ENCODE measurements around the gene TPPP3.
"Not testable (repeated sequence)": the region's sequence is repeated elsewhere in the genome, so short reads cannot be mapped to it uniquely, and the experiment has no call there.

Gene TPPP3

DNA sequence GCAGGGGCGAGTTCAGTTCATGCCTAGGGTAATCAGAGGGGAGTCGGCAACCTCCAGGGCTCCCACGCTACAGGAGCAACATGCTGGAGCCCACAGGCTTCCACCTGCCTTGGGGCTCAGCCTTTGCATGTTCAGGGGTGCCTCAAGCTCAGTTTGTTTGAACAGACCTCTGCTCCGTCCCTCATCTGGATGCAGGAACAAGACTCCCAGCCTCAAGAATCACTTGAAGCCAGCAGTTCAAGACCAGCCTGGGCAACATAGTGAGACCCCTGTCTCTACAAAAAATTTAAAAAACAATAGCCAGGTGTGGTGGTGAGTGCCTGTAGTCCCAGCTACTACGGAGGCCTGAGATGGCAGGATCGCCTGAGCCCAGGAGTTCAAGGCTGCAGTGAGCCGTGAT is 32.7 kb upstream of the TPPP3 start:
- DNase-seq (ENCODE audit: low read depth): no peak

GRCh38 chr16:67425580-67425979 is 32.3 kb upstream of the TPPP3 start:
- no peak for DNase-seq (ENCODE audit: low read depth)

DNA sequence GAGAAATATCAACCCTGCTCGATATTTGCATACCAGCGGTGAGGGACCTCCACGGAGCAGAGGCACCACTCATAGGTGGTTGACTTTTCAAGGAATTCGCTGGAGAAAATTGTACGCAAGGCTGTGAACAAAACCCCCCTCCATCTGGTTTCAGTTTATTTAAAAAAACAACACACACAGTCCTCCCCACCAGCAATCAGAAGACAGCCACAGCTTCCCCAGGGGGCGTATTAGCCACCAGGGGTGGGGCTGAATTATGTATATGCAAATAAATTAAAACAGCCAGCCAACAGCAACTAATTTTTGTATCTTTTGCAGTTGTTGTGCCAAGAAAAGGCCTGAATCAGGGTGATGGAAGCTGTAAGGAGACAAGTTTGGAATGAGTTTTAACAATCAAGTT is 31.8 kb upstream of the TPPP3 start:
- DNase-seq (ENCODE audit: low read depth): peak; percentile 54

DNA sequence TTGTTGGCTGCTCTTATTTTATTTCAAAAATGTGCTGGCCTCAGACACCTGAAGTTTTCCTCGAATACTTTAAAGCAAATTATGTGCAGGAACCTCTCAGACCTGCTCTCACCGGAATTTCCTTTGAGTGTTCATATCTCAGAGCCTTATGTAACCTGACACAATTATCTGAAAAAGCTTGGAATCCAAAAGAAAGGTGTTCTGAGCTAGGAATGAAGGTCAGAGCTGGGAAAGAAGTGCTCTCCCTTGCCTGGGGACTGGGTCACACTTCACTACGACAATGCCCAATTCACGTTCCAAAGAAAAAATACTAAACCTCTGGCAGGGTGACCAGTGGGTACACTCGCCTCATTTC is 30.9 kb upstream of the TPPP3 start:
- no peak for DNase-seq (ENCODE audit: low read depth)

- no peak for DNase-seq (ENCODE audit: low read depth)
These were observed 30.4 kb upstream of the TPPP3 start for GRCh38 chr16:67423611-67424260.

DNA sequence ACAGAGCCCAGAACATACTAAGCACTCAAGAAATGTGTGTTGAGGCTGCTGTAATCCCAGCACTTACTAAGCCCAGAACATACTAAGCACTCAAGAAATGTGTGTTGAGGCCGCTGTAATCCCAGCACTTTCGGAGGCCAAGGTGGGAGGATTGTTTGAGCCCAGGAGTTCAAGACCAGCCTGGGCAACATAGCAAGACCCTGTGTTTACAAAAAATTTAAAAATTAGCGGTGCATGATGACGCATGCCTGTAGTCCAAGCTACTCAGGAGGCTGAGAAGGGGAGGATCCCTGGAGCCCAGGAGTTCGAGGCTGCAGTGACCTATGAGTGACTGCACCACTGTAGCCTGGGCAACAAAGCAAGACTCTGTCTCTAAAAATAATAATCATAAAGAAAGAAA is 29.7 kb upstream of the TPPP3 start:
- DNase-seq (ENCODE audit: low read depth): no peak

- no peak for DNase-seq (ENCODE audit: low read depth)
These were observed 27.7 kb upstream of the TPPP3 start for GRCh38 chr16:67421030-67421429.

GRCh38 chr16:67419931-67420330 is 26.6 kb upstream of the TPPP3 start:
- no peak for DNase-seq (ENCODE audit: low read depth)

- peak; percentile 43 for DNase-seq (ENCODE audit: low read depth)
These were observed 26.2 kb upstream of the TPPP3 start for GRCh38 chr16:67419502-67419901.

GRCh38 chr16:67417333-67418061 is 24.2 kb upstream of the TPPP3 start:
- DNase-seq (ENCODE audit: low read depth): no peak

GRCh38 chr16:67415872-67416793 is 22.8 kb upstream of the TPPP3 start, which contains the start of gene ZDHHC1:
Gene ZDHHC1, minus strand, starts transcription at chr16:67416477. Its CDS starts 8,702 bp downstream, at chr16:67407775.
- peak; percentile 69 for DNase-seq (ENCODE audit: low read depth)

- DNase-seq (ENCODE audit: low read depth): not testable (repeated sequence)
These were observed 22.1 kb upstream of the TPPP3 start for GRCh38 chr16:67415421-67415820.

GRCh38 chr16:67413978-67414911 is 20.9 kb upstream of the TPPP3 start:
- no peak for DNase-seq (ENCODE audit: low read depth)

GRCh38 chr16:67412294-67412693 is 19.0 kb upstream of the TPPP3 start:
- DNase-seq (ENCODE audit: low read depth): no peak

GRCh38 chr16:67411339-67411738 is 18.0 kb upstream of the TPPP3 start:
- DNase-seq (ENCODE audit: low read depth): no peak

DNA sequence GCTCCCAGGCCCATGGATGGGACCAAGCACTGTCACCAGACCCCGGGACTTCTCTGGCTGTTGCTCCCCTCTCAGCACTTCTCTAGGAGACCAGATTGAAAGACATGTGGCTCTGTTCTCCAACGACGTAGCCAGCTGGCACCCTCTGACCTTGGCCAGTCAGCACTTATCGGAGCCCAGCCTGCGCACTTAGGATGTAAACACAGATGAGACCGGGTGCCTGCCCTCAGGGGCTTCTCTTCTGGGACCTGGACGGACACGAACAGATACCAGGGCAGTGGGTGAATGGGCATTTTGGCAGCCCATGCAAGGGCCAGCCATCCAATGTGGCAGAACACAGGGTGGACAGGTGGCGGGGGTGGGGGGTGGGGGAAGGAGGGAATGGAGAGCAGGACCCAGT is 16.3 kb upstream of the TPPP3 start:
- no peak for DNase-seq (ENCODE audit: low read depth)

DNA sequence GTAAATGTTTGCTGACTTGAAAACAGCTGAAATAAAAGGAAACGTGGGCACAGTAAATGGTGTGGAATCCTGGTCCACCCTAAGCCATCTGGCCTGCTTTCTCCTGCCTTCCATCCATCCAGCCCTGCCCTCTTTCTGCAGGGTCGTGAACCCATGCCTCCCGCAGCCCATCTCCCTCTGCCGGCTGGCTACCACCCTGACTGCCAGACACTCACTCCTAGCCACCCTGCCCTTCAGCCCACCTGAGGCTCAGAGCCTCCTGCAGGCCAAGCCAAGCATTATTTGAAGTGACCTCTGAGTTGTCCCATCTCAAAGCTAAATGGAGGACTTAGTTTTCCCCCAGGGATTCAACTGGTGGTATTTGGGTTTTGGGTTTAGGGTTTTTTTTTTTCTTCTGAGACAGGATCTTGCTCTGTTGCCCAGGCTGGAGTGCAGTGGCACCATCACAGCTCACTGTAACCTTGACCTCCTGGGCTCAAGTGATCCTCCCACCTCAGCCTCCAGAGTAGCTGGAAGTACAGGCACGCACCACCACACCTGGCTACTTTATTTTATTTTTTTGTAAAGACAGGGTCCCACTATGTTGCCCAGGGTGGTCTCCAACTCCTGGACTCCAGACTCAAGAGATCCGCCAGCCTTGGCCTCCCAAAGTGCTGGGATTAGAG is 14.6 kb upstream of the TPPP3 start:
- DNase-seq (ENCODE audit: low read depth): no peak

DNA sequence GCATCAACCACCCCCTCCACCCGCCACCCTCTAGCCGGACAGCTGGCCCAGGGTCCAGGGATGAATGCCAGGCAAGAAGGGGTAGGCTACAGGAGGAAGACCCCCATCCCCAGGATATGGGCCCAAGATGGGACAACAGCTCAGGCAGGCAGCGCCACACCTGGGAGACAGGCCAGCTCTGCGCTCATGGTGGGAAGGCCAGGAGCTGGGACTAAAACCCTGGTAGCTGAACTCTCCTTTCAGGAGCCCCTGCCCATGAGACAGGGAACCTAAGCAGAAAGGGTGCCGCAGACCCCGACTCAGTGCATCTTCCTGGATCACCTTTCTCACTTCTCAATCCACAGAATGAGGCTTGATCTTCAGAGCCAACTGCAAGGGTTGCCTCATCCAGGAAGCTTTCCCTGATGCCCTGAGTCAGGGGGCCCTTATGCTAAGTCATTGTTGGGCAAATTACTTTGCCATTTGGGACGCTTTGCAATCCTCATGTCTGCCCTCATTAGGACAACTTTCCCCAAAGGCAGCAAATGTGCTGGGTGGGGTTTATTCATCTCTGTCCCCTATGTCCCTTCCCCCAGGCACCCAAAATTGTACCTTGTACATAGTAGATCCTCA is 14.0 kb upstream of the TPPP3 start:
- DNase-seq (ENCODE audit: low read depth): peak; percentile 50

DNA sequence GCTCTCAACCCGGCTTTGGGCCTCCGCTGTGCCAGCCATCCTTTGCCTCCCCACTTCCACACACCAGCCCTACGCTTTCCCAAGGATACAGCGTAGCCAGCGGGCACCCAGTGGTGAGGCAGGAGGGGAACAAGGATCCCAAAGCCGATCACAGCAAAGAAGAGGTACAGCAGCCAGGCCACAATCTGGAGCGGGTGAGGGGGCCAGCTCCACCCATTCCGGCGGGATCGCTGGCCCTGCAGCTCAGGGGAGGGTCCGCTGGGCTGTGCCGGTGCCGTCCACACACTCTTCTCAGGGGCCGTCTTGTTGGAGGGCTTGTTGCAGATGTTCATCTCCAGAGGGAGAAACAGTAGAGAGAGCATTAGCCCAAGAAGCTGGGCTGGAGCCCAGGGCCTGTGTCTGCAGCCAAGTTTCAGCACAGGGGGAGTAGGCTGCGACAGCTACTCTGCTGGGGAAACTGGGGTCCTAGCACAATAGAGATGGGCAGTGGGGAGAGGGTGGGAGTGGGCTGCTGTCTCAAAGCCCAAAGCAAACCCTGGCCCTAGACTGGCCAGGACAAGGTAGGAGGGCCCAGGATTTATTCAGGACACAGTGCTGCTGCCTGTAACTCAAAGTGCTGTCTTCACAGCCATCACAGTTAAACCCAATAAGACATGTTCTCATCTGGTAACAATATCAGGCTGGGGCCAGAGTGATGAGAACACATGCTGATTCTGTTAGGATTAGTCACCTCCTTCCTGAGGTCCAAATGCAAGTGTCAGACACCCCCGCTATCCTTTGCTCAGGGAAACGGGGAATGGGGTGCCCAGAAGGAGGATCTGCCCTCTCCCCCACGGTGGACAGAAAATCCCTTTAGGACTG is 13.0 kb upstream of the TPPP3 start:
- DNase-seq (ENCODE audit: low read depth): peak; percentile 88

- DNase-seq (ENCODE audit: low read depth): no peak
These were observed 12.0 kb upstream of the TPPP3 start for GRCh38 chr16:67405336-67405735.
